ENCODE results near the gene ASB8.
A peak's percentile ranks its signal among the peaks of the same experiment; 100 is the strongest.
"Not testable (repeated sequence)": the region's sequence is repeated elsewhere in the genome, so short reads cannot be mapped to it uniquely, and the experiment has no call there.

Gene ASB8

DNA sequence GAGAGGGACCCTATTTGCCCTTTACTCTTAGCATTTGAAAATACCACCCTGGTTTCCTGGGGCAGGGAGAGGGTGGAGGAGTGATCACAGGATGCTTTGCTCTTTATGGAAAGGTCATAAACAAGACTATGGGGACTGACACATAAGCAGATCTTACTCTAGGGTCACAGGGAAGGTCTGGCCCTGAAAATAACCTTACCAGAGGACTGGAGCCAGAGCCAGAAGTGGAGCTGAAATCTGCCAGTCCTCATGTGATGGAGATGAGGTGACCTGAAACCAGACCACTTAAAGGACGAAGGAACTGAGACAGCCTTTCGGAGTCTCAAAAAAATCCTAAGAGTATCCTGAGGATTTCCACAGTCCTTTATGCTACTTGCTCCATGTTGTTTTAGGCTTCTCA lies 25.8 kb downstream of the ASB8 start:
- DNase-seq = no peak

DNA sequence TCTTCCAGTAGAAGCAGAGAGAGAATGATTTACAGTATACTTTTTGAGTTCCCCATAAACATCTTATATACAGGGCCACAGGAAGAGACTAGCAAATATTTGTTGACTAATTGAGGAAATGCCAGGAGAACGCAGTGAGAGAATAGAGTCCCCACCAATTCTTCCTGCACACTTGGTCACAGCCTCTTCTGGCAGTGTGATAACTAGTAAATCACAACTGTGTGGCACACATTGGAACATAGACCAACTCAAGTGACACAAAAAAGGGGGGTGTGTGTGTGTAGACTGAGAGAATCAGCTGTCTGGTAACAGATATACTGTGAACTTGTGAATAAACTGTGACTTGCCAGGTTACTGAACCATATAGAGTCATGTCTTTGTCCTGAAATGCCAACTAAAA lies 27.9 kb downstream of the ASB8 start:
- DNase-seq = no peak

DNA sequence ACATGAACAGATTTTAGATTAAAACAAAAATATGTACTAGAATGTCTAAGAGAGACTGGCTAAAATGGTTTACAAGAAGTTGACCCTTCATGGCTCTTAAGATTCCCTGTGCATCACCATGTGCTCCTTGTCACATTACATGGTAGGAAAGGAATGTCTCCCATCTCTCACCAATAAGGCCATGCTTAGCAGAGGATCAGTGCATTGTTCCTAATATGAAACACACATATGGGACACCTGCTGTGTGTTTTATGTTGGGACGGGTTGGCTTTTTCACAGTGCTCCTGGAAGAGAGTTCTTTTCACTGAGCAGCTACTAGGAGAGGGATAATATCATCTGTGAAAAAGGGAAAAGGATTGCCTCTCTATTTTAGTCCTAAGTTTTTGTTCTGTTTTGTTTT lies 28.5 kb downstream of the ASB8 start:
- DNase-seq = no peak

DNA sequence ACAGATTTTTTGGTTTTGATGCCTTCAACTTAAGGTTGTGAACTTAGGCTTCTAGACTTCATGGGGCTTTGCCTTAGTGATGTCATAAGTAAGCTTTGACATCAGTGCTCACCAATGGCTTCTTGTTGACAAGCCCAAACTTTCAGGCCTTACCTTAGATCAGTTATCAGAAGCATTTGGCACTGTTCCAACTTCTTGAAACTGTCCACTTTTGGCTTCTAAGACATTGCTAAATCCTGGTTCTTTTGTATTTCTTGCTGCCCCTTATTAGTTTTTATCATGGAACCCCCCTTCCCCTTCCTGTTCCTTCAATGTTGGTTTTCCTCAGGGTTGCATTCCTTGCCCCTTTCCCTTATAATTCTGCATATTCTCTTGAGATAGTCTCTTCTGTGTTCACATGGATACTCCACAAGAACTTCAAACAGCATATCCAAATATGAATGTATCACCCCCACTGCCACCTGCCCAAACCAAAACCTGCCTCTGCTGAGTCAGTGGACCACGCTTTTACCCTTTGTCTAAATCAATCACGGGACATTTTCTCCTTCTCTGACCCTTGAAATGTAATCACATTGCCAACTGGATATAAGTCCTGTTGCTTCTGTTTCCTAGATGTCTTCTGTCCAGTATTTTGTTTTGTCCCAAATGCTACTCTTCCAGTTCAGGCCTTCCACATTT lies 30.2 kb downstream of the ASB8 start:
- DNase-seq = no peak

DNA sequence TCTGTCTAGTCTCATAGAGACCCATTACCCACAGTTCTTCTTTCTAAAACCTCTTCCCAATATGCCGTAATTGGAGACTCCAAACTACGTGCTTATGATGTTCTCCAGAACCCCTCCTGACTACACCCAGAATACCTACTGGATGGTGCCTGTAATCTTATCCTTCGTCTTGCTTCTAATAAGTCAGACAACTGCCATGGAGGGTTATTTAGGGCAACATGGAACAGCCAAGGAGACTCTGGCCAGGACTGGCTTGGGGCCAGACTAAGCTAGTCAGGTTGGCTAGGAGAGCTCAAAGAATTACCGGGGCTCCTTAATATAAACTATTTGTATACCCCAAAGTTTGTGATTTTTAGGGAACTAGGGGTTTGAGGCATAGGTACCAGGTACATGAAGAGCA lies 31.3 kb downstream of the ASB8 start:
- DNase-seq = no peak

DNA sequence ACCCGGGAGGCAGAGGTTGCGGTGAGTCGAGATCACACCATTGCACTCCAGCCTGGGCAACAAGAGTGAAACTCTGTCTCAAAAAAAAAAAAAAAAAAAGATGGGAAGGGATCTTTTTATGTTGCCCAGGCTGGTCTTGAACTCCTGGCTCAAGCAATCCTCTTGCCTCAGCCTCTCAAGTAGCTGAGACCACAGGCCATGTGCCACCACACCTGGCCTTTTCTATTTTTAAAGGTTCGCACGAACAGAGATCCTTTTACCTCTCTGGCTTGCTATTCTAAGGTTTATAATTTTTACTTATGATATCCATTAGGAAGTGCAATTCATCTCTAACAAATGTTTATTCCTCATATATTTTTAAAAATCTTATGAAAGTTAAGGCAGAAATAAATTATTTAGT lies 31.8 kb downstream of the ASB8 start:
- not testable (repeated sequence) for DNase-seq

DNA sequence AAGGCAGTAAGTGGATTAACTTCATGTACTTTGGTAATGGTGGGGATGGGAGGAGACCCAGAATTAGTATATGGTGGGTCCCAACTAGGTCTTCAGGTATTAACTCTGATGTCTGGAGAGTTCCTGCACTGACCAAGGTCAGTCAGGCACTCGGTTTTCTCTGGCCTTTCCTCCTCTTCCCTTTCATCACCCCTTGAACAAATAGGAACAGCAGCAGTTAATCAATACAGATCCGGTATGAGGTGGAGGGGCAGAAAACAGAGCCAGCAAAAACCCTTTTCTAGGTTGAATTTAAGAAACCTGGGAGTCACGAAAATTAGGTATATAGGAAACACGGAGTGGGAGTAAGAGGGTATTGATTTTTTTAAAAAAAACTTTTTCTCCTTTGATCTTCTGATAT lies 34.1 kb downstream of the ASB8 start:
- DNase-seq = no peak

DNA sequence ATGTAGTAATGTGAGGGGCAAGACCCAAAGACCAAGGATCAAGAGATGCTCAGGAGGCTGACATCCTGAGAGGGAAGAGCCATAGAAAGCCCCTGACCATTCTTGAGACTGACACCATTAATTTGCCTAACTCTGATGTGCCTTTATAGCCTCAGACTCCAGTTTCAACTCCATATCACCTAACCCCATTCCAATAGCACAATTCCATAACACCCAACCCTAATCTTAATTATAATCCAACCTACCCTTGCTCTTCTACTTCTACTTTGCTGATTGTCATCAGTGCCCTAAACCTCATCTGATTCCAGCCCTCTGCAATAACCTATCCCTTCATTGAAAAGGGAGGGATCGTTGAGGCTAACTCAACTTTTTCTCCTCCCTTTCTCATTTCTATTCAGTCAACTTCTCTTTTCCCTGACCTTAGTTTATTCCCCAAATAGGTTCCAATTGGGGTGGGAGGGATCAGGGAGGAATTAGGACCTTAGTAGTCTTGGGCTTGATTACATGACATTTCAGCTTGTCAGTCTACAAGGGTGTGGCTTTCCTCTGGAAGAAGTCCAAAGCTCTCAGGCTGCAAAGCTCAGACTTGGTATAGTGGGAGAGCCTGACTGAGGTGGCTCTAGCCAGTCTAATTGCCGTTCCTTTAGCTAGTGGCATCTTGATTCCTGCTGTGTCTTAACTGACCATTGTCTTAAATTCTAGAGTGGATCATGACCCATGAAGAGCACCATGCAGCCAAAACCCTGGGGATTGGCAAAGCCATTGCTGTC lies 35.1 kb downstream of the ASB8 start:
- no peak for DNase-seq

DNA sequence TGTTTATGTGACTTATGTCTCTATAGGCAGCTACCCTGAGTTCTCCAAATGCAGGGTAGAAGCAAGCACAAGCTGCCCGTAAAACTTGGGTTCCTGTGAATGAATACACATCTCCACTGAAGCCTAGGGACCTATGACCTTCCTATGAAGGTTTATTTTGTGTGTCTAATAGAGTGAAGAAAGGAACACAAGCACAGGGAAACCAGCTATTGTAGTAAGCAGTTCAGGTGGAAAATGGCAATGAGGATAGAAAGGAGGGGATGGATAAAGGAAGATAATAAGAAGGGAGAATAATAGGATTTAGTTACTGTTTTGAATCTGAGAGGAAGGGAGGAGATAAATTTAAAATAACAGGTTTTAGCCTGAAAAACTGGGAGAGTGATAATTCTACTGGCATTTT lies 35.8 kb downstream of the ASB8 start:
- DNase-seq = no peak

DNA sequence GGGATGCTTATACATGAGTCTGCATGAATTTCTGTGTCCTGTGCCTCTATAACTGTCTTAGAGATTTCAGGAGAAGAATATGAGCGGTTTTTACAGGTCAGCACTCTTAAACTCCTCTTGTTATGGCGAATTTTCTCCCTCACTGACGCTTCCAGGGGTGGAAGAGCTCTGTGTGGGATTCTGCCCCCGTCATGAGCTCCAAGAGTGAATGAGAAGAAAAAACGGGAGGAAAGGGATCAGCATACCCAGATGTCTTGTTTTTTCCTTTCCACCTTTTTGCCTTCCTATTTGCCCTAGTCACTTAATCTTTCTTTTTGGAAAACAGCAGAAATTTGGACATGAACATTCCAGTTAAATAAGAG lies 37.5 kb downstream of the ASB8 start:
- no peak for DNase-seq

DNA sequence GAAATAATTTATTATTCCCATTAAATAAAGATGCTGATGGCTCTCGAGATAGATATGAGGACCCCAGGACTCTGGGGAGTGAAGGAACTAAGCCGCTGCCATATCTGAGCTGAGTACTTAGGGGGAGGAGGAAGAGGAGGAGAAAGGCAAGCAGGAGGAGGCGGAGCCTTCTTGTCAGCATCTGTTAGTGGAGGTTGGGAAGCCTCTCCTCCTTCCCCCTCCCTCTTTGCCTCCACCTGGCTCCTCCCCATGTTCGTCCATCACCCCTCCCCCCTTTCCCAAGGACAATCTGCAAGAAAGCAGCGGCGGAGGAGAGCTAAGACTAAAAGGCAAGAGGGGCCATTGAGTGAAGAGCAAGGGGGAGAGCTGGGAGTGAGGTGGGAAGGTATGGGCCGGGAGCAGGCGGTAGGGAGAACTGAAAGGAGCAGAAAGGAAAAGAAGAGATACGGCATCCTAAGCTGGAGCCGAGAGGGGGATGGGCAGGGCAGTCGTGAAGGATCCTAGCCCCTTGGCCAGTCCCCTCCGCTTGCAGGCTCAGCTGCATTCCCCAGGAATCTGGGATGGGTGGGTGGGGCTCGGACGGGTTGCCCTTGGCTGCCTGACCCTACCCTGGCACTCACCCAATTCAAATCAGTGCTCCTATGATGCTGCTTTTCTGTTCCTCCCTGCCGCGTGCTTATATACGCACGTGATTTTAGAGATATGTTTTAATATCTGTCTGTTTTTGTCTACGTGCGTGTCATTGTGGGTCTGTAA lies 38.1 kb downstream of the ASB8 start, which contains the start of gene PFKM:
Gene PFKM, plus strand, starts transcription at position 287 of the 756 bp plus-strand sequence. CDS start 3,411 bp downstream, outside the sequence.
- peak; percentile 71 for DNase-seq

DNA sequence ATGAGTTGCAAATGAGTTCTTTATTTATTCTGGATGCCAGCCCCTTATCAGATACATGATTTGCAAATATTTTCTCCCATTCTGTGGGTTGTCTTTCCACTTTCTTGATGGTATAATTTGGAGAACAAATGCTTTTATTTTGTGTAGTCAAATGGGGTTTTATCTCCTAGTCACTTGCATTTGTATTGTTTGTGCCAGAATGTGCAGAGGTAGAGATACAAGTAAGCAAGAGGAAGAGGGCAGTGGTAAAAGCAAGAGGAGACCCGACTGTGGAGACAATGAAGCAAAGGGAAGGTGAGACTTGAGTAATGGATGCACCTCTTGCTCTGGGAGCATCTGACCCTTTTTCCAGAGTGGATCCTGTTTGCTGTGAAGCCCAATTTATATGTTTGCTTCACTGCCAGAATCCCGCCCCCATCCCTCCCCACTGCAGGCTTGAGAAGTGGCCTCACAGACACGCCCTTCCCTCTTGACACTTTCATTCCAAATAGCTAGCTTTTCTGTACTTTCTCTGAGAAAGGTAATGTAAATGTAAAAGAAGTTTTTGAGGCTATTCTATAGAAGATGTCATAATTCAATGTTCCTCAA lies 38.9 kb downstream of the ASB8 start:
- peak; percentile 22 for DNase-seq

DNA sequence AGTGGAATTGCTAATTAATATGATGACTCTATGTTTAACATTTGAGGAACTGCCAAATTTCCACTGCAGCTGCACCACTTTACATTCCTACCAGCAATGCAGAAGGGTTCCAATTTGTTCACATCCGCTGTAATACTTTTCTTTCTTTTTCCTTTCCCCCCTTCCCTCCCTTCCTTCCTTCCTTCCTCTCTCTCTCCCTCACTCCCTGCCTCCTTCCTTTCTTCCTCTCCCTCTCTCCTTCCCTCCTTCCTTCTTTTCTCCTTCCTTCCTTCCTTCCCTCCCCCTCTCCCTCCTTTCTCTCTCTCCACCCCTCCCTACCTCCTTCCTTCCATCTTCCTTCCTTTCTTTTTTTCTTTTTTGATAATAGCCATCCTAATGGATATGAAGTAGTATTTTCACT lies 41.4 kb downstream of the ASB8 start:
- DNase-seq = no peak

DNA sequence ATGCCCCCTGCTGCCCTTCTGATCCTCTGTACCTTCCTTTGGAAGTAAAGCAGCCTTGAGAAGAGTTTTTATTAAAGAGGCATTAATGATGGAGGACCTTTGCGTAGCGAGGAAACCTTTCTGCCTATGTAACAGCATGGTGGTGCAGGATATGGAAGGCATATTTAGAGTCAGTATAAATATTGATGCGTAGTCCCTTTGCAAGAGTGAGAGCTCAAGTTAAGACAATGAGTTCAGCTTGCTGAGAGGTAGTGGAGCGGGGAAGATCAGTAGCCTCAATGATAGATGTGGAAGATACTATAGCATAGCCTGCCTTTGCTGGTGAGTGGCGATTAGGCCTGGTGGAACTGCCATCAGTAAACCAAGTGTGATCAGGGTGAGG lies 46.0 kb downstream of the ASB8 start:
- not testable (repeated sequence) for DNase-seq

DNA sequence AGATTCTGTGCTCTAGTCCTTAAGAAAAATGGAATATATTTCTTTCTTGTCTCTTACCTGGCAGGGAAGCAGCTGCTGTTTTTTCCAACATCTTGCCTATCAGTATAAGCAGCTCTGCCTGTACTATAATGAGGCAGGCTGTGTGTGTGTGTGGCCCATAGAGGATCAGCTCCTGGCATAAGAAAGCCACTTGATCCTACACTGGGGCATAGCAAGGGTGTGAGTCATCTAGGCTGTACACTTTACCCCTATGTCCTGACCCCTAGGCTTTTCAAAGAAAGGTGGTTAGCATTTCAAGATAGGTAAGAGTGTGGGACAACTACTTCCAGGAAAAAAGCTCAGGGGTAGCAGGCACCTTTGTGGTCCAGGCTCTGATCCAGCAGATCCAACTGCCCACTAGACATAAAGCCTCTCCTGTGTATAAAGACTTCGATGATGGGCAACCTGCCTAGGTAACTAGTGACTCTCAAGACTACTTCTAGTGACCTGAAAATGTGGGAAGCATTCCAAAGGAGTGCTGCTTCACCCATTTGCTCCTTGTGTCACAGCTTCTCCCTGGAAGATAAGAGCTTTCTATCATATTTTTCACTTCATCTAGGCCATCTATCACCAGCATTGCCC lies 46.5 kb downstream of the ASB8 start:
- no peak for DNase-seq

DNA sequence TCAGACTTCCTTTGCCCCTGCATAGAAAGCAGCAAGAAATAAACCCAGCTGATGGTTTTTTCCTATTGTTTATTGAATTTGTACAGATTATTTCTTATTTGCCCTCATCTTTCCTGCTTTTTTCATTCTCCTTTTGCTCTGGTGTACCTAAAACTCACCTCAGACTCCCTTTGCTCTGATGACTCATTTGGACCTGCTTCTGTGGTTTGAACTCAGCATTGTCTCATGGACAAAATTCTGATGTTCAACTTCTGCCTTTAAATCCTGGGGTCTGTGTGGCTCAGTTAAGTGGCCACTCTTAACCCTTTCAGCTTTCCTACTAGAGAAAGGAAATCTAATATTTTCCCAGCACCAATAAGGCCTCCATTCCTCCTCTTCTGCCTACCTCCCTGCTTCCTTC lies 47.9 kb downstream of the ASB8 start:
- no peak for DNase-seq

DNA sequence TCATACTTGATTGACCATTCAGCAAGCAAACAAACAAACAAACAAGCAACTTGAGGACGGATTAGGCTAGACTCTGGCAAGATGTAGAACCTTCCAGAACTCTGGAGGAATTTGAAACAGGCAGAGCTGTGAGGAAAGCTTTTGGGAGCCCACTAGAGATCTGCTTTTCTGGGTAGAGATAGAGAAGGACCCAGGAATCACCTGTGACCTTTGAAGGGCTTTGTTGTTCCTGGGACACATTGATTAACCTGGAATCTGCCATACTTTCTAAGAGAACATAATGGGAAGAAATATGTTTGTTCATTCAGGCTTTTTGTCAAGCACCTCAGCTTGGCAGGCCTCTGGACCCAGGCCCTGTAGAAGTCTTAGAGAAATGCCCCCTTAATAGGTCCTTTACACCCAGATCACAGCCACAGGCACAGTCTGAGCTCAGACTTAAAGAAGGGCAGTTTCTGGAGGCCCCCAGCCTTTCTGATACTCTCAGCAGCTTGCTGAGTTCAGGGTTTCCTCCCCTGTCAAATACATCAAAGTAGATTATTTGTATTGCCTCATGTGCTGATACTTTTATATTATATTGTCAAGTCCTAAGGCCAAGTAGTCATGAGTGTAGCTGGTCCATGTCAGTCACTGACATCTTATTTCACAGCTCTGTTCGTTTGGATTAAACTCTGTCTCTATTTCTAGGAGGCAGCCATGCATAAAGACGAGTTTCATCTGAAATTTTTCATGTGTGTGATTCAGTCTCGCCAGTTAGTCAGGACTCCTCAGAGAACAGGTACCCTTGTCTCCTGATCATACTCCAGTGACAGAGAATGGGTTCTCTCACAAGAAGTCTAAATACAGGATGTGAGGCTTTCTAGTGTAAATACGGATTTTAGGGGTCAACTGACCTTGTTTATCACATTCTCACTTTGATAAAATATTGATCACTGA lies 50.4 kb downstream of the ASB8 start:
- no peak for DNase-seq

DNA sequence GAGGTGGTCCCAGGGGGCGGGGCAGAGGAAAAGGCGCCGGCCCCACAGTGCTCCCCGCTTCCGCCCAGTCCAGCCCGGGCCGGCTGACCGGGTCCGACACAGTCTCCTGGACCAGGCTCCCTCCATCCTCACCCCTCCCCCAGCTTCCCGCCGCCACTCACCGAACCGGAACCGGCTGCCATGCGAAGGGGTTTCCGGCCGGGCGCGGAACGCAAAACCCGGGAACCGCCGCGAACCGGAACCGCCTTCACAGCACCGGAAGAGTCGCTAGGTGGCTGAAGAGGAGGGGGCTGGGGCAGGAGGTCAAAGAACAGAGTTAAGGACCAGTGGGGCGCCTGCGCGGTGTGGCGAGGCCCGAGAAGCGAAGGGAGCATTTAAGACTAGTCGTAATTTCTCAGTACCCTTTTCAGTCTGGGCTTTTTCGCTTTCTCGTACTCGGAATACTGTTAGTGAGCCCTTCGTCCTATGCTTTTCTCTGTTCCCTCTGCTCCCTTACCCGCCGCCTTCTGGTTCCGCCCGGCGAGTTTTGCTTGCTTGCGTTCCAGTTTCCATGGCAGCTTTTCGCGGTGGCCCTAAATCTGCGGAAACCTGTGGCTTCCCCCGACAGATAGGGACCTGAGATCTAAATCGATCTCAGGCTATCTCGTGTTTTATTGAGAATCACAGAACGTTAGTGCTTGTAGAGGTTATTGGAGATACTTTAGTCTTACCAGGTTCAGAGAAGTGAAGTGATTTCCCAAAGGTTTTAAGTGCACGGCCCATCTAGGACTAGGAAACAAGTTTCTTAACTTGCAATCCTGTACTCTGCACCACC lies 51.2 kb downstream of the ASB8 start, which contains the start of gene SENP1:
Gene SENP1, minus strand, starts transcription at position 213 of the 814 bp plus-strand sequence. CDS start 4,607 bp downstream, outside the sequence.
- peak; percentile 75 for DNase-seq

DNA sequence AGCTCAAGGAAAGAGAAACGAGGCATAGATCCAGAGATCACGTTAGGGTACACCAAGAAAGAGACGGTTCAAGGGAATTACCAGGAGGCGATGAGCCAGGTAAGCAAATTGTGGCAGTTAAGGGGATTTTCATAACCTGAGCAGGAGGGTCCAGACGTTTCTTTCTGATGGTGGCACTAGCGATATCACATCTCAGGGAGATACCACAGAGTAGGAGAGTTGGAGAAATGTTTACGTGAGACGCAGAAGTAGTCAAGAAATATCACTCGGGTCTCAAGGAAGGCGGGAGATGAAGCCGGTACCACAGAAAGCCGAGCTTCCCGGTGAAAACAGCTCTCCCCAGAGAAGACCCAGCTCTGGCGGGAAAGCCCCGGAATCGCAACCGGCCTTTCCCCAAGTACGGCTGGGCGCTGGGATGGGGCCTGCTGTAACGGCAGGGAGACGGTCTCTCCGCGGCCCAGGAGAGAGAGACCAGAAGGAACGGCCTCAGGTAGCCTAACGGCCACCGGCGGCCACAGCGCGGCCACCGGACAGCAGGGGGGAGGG lies 51.9 kb downstream of the ASB8 start:
- DNase-seq = peak; percentile 50

DNA sequence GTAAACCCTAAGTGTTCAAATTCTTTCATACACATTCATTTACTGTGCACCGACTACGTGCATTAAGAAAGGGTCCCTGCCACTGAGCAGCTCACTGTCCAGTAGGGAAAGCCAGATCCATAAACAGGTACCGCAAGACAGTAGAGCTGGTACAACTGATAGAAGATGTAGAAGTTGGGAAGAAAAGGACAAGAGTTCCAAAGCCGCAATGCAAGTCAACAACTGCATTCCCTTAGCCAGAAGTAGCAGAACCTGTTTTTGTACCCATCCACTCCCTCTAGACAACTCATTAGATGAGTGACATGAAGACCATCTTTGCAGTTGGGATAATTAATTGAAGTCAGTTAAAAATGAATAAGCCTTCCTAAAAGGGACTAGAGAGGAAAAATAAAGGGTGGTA lies 52.8 kb downstream of the ASB8 start:
- DNase-seq = no peak

Measured in NCI-H748 treated with DMSO at 0.1 percent for 48 hours (cell line).